ENCODE results near the gene GPR152. TPM values are rescaled to one million over a fixed set of nuclear protein-coding genes. Genes with fewer than 3 reads are reported as not detected.

The GPR152 gene
- total RNA-seq, 4 donors from 2014 or later: not detected

GRCh38 chr11:67411785-67412152 is 40.8 kb downstream of the GPR152 start:
- no peak for ATAC-seq (ENCODE audit: low FRiP score)
- TF ChIP-seq, protein P1, sequence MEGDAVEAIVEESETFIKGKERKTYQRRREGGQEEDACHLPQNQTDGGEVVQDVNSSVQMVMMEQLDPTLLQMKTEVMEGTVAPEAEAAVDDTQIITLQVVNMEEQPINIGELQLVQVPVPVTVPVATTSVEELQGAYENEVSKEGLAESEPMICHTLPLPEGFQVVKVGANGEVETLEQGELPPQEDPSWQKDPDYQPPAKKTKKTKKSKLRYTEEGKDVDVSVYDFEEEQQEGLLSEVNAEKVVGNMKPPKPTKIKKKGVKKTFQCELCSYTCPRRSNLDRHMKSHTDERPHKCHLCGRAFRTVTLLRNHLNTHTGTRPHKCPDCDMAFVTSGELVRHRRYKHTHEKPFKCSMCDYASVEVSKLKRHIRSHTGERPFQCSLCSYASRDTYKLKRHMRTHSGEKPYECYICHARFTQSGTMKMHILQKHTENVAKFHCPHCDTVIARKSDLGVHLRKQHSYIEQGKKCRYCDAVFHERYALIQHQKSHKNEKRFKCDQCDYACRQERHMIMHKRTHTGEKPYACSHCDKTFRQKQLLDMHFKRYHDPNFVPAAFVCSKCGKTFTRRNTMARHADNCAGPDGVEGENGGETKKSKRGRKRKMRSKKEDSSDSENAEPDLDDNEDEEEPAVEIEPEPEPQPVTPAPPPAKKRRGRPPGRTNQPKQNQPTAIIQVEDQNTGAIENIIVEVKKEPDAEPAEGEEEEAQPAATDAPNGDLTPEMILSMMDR (IDR thresholded peaks at IDR 0.05): no peak
- DNase-seq (ENCODE audit: low spot score): no peak

DNA sequence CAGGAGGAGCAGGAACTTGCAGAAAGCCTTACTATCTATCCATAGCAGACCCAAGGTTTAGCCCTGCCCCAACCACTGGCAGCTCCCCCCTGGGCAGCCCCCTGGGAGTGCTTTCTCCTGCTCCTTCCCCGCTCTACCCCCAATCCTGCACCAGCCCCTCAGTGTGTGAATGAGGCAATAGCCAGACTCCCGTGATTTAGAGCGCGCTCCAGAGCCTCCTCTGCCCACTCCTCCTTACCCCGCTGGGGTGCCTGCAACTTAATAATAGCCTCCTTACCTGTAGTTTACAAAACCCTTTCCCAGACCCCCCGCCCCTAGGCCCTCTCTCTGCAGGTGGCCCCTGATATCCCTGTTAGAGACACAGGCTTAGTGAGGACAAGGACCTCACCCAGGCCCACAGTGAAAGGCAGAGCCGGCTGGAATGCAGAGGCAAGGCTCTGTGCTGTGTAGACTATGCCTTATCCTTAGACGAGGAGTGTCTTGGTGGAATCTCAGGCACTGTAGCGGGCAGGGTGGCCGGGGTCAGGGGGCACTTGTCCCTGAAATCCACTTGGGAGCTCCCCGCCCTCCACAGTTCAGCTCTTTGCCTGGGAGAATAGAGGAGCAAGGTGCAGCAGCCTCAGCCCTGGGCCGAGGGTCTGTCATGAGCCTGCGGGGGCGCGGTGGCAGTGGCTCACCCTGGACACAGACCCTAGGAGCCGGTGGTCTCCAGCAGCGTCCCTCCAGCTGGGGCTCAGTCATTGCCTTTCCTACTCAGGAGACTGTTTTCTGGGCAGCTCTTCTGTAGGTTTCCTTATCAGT is 41.3 kb downstream of the GPR152 start:
- ATAC-seq (ENCODE audit: low FRiP score): no peak
- TF ChIP-seq, protein P1 (IDR thresholded peaks at IDR 0.05): no peak
- DNase-seq (ENCODE audit: low spot score): no peak

DNA sequence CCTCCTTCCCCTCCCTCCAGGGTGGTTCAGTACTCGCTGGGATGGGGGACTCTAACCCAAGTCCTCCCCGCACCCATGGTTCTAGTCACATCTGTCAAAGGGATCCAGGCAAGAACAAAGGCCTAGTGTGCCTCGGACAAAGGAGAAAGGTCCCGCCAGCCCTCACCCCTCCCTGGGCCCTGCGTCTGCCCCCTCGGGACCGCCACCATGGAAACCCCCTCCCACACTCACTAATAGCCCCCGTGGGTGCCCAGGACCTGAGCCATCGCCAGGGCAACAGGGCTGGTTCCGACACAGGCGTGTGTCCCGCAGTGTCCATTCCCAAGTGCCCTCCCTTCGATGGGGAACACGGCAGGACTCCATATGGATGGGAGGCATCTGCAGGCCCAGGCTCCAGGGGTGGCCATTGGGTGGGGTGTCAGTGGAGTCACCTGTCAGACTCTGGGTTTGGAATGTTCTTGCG is 42.1 kb downstream of the GPR152 start:
- DNase-seq (ENCODE audit: low spot score) (no peak), ATAC-seq (ENCODE audit: low FRiP score) (no peak)
- TF ChIP-seq, protein P1 (IDR thresholded peaks at IDR 0.05): no peak

DNA sequence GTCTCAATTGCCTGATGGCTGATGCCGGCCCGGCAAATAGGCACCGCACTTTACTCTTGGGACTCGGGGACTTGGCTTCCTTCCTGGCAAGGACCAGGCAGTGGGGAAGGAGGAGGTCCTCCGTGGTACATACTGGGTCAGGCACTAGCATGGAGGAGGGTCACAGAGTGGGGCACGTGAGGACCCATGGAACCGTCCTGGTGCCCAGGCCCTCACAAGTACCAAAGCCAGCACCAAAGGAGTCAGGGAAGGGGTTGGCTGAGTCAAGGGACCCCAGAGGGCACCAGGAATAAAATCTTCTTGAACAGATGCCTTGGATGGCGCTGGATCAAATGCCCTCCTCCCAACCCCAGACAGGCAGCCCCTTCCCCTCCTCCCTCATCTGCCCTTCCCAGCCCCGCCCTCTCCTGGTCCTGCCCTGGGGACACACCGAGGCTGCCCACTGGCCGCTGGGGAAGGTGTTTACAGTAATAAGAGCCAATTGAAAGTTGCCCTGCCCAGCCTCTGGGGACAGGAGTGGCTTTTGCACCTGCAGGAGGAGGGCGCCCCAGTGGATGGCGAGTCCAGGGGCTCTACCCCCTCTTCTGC is 42.7 kb downstream of the GPR152 start:
- TF ChIP-seq, protein P1 (IDR thresholded peaks at IDR 0.05): no peak
- ATAC-seq (ENCODE audit: low FRiP score): no peak
- no peak for DNase-seq (ENCODE audit: low spot score)

DNA sequence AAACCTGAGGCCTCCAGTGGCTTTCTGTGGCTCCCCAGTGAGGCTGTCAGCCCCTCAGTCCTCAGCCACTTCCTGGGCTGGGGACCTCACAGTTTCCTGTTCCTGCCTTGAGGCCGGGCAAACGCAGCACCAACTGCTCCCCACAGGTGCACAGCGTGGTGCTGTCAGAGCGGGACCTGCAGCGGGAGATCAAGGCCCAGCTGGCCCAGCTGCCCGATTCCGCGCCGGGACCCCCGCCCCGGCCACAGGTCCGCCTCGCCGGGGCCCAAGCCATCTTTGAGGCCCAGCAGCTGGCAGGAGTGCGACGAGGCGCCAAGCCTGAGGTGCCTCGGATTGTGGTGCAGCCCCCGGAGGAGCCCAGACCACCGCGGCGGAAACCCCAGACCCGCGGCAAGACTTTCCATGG is 43.3 kb downstream of the GPR152 start:
- ATAC-seq (ENCODE audit: low FRiP score) (no peak), DNase-seq (ENCODE audit: low spot score) (no peak)
- TF ChIP-seq, protein P1 (IDR thresholded peaks at IDR 0.05): no peak

- ATAC-seq (ENCODE audit: low FRiP score): no peak
These were observed 43.9 kb downstream of the GPR152 start for GRCh38 chr11:67408437-67409200.

More at GRCh38 chr11:67408437-67409200, 43.9 kb downstream of the GPR152 start:
- DNase-seq (ENCODE audit: low spot score): no peak
- TF ChIP-seq, protein P1 (IDR thresholded peaks at IDR 0.05): no peak

All from omental fat pad (tissue), 4 donors.